Right atrium auricular region (tissue), 2 donors: ENCODE data around the gene BBX. TPM values are rescaled to one million over a fixed set of nuclear protein-coding genes. Genes with fewer than 3 reads are reported as not detected.

ENCODE experiments used
- DNase-seq: peaks from one replicate; pipeline ENCODE4 v3.0.0-alpha.2; 2019; ENCODE audit warnings: low spot score
- H3K27ac ChIP-seq, 2 donors: fragments of 200-600 bp; sonication (generic); 1 replicate in 1 of 2; 2 replicates in 1 of 2; pipeline ENCODE4 v1.5.1; 2016 to 2019
- H3K27me3 ChIP-seq, 2 donors: fragments of 200-600 bp; sonication (generic); one replicate each; pipeline versions ENCODE4 v1.5.1 to v1.6.0; 2017 to 2019
- H3K36me3 ChIP-seq: fragments of 200-600 bp; sonication (generic); one replicate; pipeline ENCODE4 v1.5.1; 2016
- H3K4me1 ChIP-seq, 2 donors: fragments of 200-600 bp; sonication (generic); one replicate each; pipeline versions ENCODE4 v1.5.1 to v1.6.0; 2017 to 2019
- H3K4me3 ChIP-seq, 2 donors: fragments of 200-600 bp; sonication (generic); 1 replicate in 1 of 2; 2 replicates in 1 of 2; pipeline ENCODE4 v1.5.1; 2017 to 2019; ENCODE audit warnings: mild to moderate bottlenecking in 1 of 2, moderate library complexity in 1 of 2
- H3K9me3 ChIP-seq, 2 donors: fragments of 200-600 bp; sonication (generic); one replicate each; pipeline ENCODE4 v1.5.1; 2019
- CTCF ChIP-seq, 2 donors: fragments of 200-600 bp; sonication (generic); IDR thresholded peaks; one replicate each; pipeline ENCODE4 v1.5.1; 2019; ENCODE audit warnings: antibody characterized with exemption in 2 of 2
- total RNA-seq, 2 donors: library from RNA; depleted of rRNA; stranded (reverse); fragments of >200 nt; gene quantifications; one replicate each; pipeline ENCODE4 v1.1.0, GENCODE V29; 2016

The BBX gene
- total RNA-seq, 2 donors from 2014 or later, result 33.8 to 57.2 TPM

- Histone ChIP-seq H3K4me1 (peaks cover 0 to 7% of the 10 kb centered on the region in 2 donors), H3K36me3 (no peaks in the 10 kb centered on the region), H3K9me3 (no peaks in the 10 kb centered on the region)
Measured at GRCh38 chr3:107632576-107632975, 109.8 kb downstream of the BBX start.

GRCh38 chr3:107633327-107634098, 110.8 kb downstream of the BBX start:
- no peaks in the 10 kb centered on the region for H3K27me3 ChIP-seq
- no peaks in the 10 kb centered on the region for H3K9me3 ChIP-seq
- H3K27ac ChIP-seq, result no peak overlapping the region
- H3K4me3 ChIP-seq, result no peak overlapping the region
- no peak for TF ChIP-seq CTCF (IDR thresholded peaks at IDR 0.05)
- H3K36me3 ChIP-seq, result no peaks in the 10 kb centered on the region
- DNase-seq, result no peak
- H3K4me1 ChIP-seq, result peaks cover 0 to 7% of the 10 kb centered on the region in 2 donors

More at GRCh38 chr3:107632576-107632975, 109.8 kb downstream of the BBX start:
- H3K27ac ChIP-seq, result no peak overlapping the region
- no peak overlapping the region for H3K4me3 ChIP-seq
- H3K27me3 ChIP-seq, result no peaks in the 10 kb centered on the region
- TF ChIP-seq CTCF (IDR thresholded peaks at IDR 0.05), result no peak
- no peak for DNase-seq

GRCh38 chr3:107634099-107634489, 111.3 kb downstream of the BBX start:
- H3K36me3 ChIP-seq, result no peaks in the 10 kb centered on the region
- no peak overlapping the region for H3K27ac ChIP-seq
- no peak overlapping the region for H3K4me3 ChIP-seq
- peaks cover 0 to 7% of the 10 kb centered on the region in 2 donors for H3K4me1 ChIP-seq
- H3K9me3 ChIP-seq, result no peaks in the 10 kb centered on the region
- no peaks in the 10 kb centered on the region for H3K27me3 ChIP-seq
- TF ChIP-seq CTCF (IDR thresholded peaks at IDR 0.05), result no peak
- DNase-seq, result no peak

GRCh38 chr3:107637416-107638183, 114.8 kb downstream of the BBX start:
- no peak for TF ChIP-seq CTCF (IDR thresholded peaks at IDR 0.05)
- no peaks in the 10 kb centered on the region for H3K4me1 ChIP-seq
- H3K27ac ChIP-seq, result no peak overlapping the region
- no peaks in the 10 kb centered on the region for H3K27me3 ChIP-seq
- no peak for DNase-seq
- no peaks in the 10 kb centered on the region for H3K36me3 ChIP-seq
- H3K4me3 ChIP-seq, result no peak overlapping the region
- no peaks in the 10 kb centered on the region for H3K9me3 ChIP-seq

GRCh38 chr3:107641572-107642307, 119.0 kb downstream of the BBX start:
- Histone ChIP-seq H3K27ac (no peak overlapping the region), H3K4me3 (no peak overlapping the region), H3K36me3 (no peaks in the 10 kb centered on the region), H3K4me1 (peaks cover 0 to 12% of the 10 kb centered on the region in 2 donors), H3K27me3 (no peaks in the 10 kb centered on the region), H3K9me3 (no peaks in the 10 kb centered on the region)
- TF ChIP-seq CTCF (IDR thresholded peaks at IDR 0.05), result no peak
- no peak for DNase-seq
